ENCODE results near the gene MARCHF3.
"Not testable (repeated sequence)": the region's sequence is repeated elsewhere in the genome, so short reads cannot be mapped to it uniquely, and the experiment has no call there.

The MARCHF3 gene

DNA sequence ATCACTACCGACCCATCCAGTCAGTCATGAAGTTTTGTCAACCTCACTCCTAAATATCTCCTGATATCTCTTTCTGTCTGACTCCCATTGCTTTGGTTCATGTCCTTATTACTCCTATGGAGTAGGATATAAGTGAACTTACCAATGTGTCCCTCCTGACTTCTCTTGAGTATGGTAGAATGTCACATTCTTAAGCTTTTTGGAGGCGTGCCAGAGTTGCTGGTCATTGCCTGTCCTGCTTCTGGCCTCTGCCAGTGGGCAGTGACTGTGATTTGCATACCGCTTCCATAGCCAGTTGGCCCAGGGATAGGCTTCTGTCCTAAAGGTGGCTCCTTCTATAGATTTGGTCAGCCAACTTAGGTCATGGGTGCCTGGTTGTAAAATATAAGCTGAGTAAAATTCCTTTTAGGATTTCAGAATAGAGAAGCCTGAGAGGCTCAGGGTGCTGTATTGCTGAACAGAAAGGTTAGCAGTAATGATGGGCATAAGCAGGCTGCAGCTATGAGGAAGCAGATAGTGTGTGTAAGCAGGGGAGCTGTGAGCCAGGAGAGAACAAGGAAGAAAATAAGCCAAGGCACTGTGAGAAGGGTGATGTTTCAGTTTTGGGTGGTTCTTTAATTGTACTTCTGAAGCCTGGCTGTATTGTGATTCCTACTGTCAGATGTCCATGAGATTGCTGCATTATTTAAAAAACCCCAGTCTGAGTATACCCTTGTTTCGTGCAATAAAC lies 16.1 kb upstream of the MARCHF3 start:
- DNase-seq: no peak

DNA sequence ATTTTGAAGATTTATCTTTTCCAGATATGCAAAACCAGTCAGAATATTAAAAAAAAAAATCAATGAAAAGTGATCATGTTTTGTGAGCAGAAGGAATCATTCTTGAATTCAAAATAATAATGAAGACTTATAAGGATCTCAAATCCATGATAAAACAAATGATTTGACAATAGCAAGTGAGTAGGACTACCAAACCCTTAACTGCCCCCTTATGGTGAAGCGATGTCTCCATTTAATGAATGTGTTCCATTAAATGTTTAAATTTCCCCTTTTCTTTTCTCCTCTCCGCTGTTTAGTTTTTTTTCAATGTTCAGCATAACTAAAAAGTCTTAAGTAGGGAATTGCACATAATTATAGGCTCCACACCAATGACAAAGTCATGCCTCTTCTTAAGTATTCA lies 12.2 kb upstream of the MARCHF3 start:
- no peak for DNase-seq

DNA sequence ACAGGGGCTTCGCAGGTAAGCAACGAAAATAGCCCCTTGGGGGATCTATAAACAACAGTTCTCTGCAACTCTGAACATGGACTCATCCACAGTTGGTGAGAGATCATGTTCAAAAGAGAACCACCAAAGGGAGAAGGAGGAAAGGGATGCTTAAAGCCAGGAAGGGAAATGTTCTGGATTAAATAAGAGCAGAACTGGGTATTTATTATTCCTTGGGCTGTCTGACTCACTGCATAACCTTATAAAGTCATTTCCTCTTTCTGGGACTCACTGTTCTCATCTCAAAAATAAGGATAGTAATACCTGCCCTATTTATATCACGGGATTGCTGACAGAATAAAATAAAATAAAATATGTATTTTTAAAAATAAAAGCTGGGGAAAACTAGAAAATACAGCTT lies 11.2 kb upstream of the MARCHF3 start:
- no peak for DNase-seq

DNA sequence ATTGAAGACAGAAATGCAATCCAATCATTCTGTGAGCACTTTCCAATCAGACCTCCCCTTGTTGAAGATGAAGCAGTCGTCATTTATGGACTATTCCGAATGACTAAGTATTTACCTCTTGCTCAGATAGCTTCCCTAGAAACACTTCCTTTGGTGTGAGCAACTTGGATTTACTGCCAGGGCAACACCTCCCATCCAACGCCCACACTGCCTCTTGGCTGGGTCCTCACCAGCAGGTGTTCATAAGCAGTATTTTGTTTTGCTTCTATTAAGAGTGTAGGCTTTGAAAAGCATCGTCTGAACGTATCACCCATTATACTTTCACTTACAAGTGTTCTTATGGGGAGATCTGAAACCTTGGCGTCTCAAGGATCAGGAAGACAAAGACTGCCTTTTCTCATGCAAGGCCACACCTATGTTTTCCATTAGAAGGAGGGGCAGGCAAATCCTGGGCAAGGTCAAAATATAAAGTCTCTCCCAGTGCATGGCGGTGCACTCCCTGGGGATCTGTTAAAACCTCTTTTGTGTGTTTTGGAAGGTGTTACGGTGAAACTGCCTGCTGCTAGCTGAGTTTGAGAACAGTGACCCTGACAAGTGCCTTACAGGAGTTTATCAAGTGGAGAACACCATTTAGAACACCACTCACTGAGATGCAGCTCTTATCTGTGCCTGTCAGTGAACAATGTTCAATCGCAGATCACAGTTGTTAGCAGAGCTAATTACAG lies 10.6 kb upstream of the MARCHF3 start:
- no peak for DNase-seq

DNA sequence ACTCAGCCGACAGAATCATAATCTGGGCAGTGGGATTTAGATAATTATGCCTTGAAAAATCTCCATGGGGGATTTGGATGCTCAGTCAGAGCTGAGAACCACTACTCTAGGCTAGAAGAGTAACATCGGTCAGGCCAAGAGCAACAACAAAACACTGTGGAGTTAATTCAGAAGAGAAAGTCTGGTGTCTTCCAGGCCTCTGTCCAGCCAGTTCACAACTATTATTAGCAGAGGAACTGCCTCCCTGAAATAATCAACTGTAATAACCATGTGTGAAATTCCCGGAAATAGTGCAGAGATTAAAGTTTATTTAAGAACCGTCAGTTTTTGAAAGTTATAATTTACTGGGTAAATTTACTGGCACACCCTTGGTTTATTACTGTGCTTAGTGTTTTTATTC lies 8.2 kb upstream of the MARCHF3 start:
- DNase-seq: no peak

- no peak for DNase-seq
Measured at GRCh38 chr5:127031863-127032232, 1.5 kb upstream of the MARCHF3 start.

DNA sequence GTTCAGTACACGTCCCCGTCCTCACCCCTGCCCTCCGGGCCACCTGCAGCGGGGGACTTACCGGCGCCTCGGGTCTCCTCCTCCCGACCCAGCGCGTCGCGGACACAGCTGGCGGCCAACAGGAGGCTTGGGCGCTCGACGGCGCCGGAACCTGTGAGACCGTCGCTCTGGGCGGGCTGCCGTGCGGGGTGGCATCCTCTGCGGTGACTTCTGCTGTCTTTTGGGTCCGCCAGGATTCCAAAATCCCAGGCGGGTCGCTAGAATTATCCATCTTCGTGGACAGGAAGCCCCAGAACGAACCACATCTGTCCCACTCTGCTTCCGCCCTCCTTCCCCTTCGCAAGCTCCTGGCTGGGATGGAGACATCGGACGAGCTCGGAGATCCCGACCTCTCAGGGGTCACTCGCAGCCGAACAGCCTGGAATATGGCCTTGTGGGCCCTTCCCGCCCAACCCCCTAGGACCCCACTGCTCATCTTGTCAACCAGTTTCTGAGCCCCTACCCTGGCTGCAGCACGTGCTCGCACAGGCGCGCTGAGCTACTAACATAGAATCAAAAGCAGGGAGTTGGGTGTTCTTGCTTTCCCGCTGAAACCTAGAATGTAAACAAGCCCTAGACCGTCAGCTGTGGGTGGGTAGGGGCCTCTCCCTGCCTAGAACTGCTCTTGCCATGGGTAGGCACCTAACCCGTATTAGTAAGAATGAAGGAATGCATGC lies 947 bp upstream of the MARCHF3 start:
- DNase-seq: no peak

DNA sequence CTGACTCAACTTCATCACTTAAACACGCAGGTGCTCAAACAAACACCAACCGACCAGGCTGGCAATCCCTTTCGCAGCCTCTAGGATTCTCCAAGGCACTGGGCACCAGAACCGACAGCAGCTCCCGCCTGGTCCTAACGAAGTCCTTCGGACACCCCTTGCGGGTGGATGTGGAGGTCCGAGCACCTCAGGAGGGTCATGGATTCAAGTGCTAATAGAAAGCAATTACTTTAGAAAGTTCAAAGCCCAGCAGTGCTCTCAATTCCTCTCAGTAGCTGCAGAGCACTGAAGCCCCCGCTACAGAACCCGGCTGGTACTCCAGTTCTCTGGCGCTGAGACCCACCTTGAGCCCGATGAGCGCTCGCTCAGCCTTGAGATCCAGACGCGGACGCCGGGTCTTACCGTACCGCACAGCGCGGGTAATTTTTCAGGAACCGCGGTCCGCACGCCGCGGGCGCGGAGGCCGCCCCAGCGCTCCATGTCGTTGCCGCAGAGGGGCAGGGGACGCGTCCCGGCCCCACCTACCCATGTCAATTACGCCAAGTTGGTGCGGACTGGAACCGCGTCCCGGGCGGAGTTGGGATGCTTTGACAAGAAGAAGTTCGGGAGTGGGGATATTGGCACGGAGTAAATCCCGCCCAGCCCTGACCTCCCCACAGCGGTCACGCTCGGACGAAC lies 638 bp downstream of the MARCHF3 start:
- peak; percentile 25 for DNase-seq

DNA sequence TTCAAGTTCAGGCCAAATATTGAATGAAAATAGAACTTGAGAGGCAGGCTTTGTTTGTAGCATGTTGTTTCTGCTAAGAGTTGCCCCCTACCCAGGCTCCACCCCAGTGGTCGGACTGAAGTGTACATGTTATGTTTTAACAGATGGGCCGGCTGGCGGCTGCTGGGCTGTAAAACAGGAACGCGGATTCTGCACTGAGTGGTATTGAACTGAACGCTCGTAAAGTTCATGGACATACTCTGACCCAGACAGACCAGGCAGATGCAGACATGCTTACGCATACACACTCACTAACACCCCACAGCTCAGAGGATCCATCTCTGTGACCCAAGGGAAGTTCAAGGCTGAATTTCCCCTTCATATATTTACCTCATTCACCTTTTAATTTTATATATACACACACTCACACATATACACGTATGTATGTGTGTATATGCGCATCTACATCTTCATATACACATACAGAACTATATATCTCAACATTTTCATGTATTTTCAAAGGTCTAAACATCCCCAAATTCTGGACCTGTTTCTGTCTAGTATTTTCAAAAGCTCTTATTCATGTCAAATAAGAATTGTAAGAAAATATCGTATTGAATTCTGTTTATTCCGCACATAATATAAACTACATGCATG lies 1.4 kb downstream of the MARCHF3 start:
- no peak for DNase-seq

GRCh38 chr5:127027539-127027938 lies 2.8 kb downstream of the MARCHF3 start:
- no peak for DNase-seq

- DNase-seq: no peak
Measured at GRCh38 chr5:127026166-127026565, 4.2 kb downstream of the MARCHF3 start.

GRCh38 chr5:127025467-127025866 lies 4.9 kb downstream of the MARCHF3 start:
- DNase-seq: no peak

- no peak for DNase-seq
Measured at GRCh38 chr5:127024821-127025220, 5.5 kb downstream of the MARCHF3 start.

GRCh38 chr5:127023552-127024191 lies 6.7 kb downstream of the MARCHF3 start:
- not testable (repeated sequence) for DNase-seq

DNA sequence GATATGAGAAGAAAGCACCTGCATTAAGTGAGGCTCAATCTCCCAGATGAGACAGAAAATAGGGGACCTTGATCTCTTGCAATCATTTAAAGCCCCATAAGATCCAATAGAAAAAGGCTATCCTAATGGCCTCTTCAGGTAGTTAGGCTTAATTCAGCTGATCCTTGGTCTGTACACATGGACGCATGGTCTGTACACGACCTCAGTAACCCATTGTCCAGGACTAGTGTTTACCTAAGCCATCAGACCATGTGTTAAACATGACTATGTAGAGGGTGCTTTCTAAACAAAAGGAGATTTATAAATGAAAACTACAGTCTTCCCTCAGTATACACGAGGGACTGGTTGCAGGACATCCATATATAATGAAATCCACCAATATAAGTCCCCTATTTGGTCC lies 7.5 kb downstream of the MARCHF3 start:
- DNase-seq: no peak

GRCh38 chr5:127019928-127020327 lies 10.4 kb downstream of the MARCHF3 start:
- no peak for DNase-seq

- DNase-seq: not testable (repeated sequence)
Measured at GRCh38 chr5:127016722-127017121, 13.6 kb downstream of the MARCHF3 start.

DNA sequence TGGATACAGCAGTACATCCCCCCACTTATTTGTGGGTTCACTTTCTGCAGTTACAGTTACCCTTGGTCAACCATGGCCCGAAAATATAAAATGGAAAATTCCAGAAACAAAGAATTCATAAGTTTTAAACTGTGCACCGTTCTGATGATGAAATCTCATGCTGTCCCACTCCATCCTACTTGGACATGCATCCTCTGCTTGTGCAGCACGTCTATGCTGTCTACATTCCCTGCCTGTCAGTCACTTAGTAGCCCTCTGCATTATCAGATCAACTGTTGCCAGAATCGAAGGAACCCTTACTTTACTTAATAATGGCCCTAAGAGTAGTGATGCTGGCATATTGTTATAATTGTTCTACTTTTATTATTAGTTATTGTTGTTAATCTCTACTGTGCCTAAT lies 14.6 kb downstream of the MARCHF3 start:
- no peak for DNase-seq

DNA sequence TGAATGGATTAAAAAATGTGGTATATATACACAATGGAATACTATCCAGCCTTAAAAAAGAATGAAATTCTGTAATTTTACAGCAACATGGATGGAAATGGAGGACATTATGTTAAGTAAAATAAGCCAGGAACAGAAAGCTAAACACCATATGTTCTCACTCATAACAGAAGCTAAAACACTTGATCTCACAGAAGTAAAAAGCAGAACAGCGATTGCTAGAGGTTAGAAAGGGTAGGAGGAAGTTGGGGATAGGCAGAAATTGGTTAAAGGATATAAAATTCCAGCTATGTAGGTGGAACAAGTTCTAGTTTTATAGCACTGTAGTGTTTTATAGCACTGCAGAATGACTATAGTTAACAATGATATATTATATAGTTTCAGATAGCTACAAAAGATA lies 15.8 kb downstream of the MARCHF3 start:
- DNase-seq: no peak

GRCh38 chr5:127013407-127013806 lies 17.0 kb downstream of the MARCHF3 start:
- DNase-seq: no peak

DNA sequence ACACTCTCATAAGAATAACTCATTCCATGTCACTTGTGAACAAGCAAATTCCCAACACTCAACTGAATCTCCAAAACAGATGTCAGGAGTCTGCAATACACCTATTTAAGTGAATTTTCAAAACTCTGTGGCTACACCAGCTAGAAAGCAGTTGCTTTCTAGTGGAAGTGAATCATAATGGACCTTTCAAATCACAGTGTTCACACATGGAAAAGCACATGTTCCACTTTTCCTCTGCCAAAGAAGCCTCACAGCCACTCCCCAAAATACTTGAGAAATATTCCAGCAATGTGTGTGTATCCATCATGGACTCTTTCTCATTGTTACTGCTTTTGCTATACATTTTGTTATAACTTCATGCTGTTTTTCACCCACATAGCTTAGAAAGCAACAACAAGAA lies 17.4 kb downstream of the MARCHF3 start:
- DNase-seq: no peak

DNA sequence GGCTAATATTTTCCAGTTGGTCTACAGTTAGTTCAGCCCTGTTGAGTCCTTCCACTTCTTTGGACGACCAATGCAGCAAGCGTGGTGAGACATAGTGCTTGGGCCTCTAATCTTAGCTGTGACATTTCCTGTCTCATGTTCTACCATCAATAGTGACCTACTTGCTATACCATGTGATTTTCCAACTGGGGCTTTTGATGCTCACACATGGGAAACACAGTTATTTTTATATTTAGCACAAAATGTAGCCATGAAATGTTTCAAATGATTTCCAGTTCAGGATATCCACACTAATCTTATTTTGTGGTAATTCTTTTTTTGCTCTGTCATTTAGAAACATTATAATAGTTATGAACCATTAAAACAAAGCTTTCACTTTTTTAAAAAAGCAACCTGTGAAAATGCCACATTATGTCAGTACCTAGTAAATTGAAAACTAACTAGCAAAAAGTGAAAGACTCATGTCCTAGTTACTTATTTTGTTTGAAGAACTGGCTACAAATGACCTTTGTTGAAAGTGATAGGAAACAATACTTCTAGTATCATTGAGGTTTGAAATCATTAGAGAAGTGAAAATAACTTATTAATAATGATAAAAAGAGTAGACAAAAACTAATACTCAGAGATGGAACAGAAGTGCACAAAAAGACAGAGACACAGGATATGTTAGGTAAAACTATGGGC lies 18.3 kb downstream of the MARCHF3 start:
- no peak for DNase-seq
